Lower lobe of right lung (tissue), 2 donors: ENCODE data around the gene SPIRE1. TPM values are rescaled to one million over a fixed set of nuclear protein-coding genes. Genes with fewer than 3 reads are reported as not detected.

Experiments used
- ATAC-seq, 2 donors: fragments of 200-7000 bp; cut with Tn5 transposase; one replicate each; pipeline ENCODE4 v1.9.1; 2020 to 2022; ENCODE audit warnings: mild to moderate bottlenecking in 2 of 2, moderate library complexity in 2 of 2
- DNase-seq: peaks from one replicate; pipeline ENCODE4 v3.0.0-alpha.2; 2020
- H3K27ac ChIP-seq: fragments of 200-600 bp; one replicate; pipeline ENCODE4 v1.8.0; 2022
- H3K27me3 ChIP-seq: fragments of 200-600 bp; one replicate; pipeline ENCODE4 v1.8.0; 2022; ENCODE audit warnings: low read depth
- H3K36me3 ChIP-seq: fragments of 200-600 bp; one replicate; pipeline ENCODE4 v1.8.0; 2022; ENCODE audit warnings: mild to moderate bottlenecking
- H3K4me1 ChIP-seq: fragments of 200-600 bp; one replicate; pipeline ENCODE4 v1.8.0; 2022
- H3K4me3 ChIP-seq: fragments of 200-600 bp; one replicate; pipeline ENCODE4 v1.8.0; 2022; ENCODE audit warnings: mild to moderate bottlenecking
- H3K9me3 ChIP-seq: fragments of 200-600 bp; one replicate; pipeline ENCODE4 v1.8.0; 2022
- CTCF ChIP-seq: fragments of 200-600 bp; IDR thresholded peaks from one replicate; pipeline ENCODE4 v1.8.0; 2022; ENCODE audit warnings: antibody characterized with exemption, mild to moderate bottlenecking
- intact Hi-C: fragments of 100-400 bp; cut with DNase I; formaldehyde crosslinking; loops from one replicate; pipeline ENCODE4 v1.11.0; 2022
- total RNA-seq: library from RNA; stranded (reverse); fragmentation: NEBNext Ultra II Directional; extraction: Animal tissue kit (Norgen Biotek cat#: 25700); gene quantifications from one replicate; pipeline ENCODE4 v1.2.1, GENCODE V29; 2021
- donor health status: DM: no; HTN: yes; CAD: no; lungs with severe emphysema.

Gene SPIRE1
- total RNA-seq, 1 donor from 2014 or later: 42.1 TPM

DNA sequence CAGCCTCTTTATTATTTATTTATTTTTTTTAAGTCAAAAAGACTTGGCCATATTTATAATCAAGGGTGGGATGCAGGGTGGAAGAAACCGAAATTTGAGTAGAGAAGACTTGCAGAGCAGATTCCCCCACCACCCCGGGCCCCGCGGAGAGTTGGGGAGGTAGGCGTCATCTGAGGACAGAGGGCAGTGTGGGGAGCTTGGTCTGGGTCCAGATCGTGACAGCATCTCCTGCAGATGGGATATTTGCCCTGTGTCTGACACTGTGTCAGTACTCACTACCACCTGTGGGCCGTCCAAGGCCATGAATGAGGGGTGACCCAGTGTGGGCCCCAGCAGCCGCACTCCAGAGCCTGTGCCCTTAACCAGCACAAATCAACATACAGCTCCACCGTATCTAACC, 260.7 kb downstream of the SPIRE1 start:
- ATAC-seq (peak in 1 of 2 donors; percentile 21), DNase-seq (no peak)
- Histone ChIP-seq H3K36me3 (no peaks in the 10 kb centered on the region), H3K27me3 (peaks cover 5% of the 10 kb centered on the region), H3K4me1 (no peaks in the 10 kb centered on the region), H3K4me3 (no peak overlapping the region), H3K27ac (no peak overlapping the region), H3K9me3 (no peaks in the 10 kb centered on the region)
- no peak for TF ChIP-seq CTCF
- intact Hi-C loops: loop anchor here (10.0 kb wide), 1 partner anchor 278 kb away; no protein-coding TSS in a partner anchor

Other genes with a start within 250 kb of the SPIRE1 start
- 5.0 TPM for gene CEP76, start 44.6 kb upstream of the SPIRE1 start, total RNA-seq
- gene PSMG2, start 44.9 kb upstream of the SPIRE1 start, total RNA-seq: 75.0 TPM
- 52.6 TPM for gene PTPN2, start 226.1 kb upstream of the SPIRE1 start, total RNA-seq